ENCODE measurements around the gene MMP15. TPM values are rescaled to one million over a fixed set of nuclear protein-coding genes. Genes with fewer than 3 reads are reported as not detected.
"Not testable (repeated sequence)": the region's sequence is repeated elsewhere in the genome, so short reads cannot be mapped to it uniquely, and the experiment has no call there.

Gene MMP15
- total RNA-seq, 8 experiments from 2014 or later, result 2.6 to 30.3 (median 14.8) TPM

GRCh38 chr16:58051296-58051695, 25.7 kb downstream of the MMP15 start:
- WGBS, 10 experiments, result 30 to 100% (median 86%) methylated on average over 1 of the region's 2 CpGs; no CpG with 5 or more reads in 3 of the 10 experiments
- in situ Hi-C loops (cut with MboI; ENCODE audit: low pct_unique_long_range_greater_than_20kb in 2 of 9, low sequenced_read_pairs in 9 of 9, unreplicated experiment in 9 of 9), result no loop called here

GRCh38 chr16:58051821-58052603, 26.5 kb downstream of the MMP15 start:
- WGBS, 10 experiments, result 0 to 97% (median 88%) methylated on average over 1 to 5 of the region's 10 CpGs; no CpG with 5 or more reads in 2 of the 10 experiments
- Histone ChIP-seq H3K27ac (no peak overlapping the region), H3K4me1 (replicated peaks in 1 of 2) (peaks cover 0 to 5% of the 10 kb centered on the region in 2 donors), H3K4me3 (no peak overlapping the region)
- in situ Hi-C loops (cut with MboI; ENCODE audit: low pct_unique_long_range_greater_than_20kb in 2 of 9, low sequenced_read_pairs in 9 of 9, unreplicated experiment in 9 of 9), result no loop called here
- no peak for ATAC-seq (replicated peaks in 6 of 8)

More at GRCh38 chr16:58051296-58051695, 25.7 kb downstream of the MMP15 start:
- Histone ChIP-seq H3K4me1 (replicated peaks in 1 of 2) (peaks cover 0 to 5% of the 10 kb centered on the region in 2 donors), H3K4me3 (no peak overlapping the region), H3K27ac (no peak overlapping the region)
- ATAC-seq (replicated peaks in 6 of 8), result no peak

GRCh38 chr16:58053682-58054005, 28.1 kb downstream of the MMP15 start:
- ATAC-seq (replicated peaks in 6 of 8), result no peak
- WGBS, 10 experiments, result 93 to 100% (median 98%) methylated on average over 1 to 4 of the region's 5 CpGs; no CpG with 5 or more reads in 4 of the 10 experiments
- no peaks in the 10 kb centered on the region for H3K4me1 ChIP-seq (replicated peaks in 1 of 2)
- H3K27ac ChIP-seq, result no peak overlapping the region
- no peak overlapping the region for H3K4me3 ChIP-seq
- in situ Hi-C loops (cut with MboI; ENCODE audit: low pct_unique_long_range_greater_than_20kb in 2 of 9, low sequenced_read_pairs in 9 of 9, unreplicated experiment in 9 of 9), result no loop called here

GRCh38 chr16:58054289-58054688, 28.7 kb downstream of the MMP15 start:
- no peak overlapping the region for H3K4me3 ChIP-seq
- no peak overlapping the region for H3K27ac ChIP-seq
- WGBS, 10 experiments, result 76 to 100% (median 94%) methylated on average over 1 to 10 of the region's 10 CpGs
- in situ Hi-C loops (cut with MboI; ENCODE audit: low pct_unique_long_range_greater_than_20kb in 2 of 9, low sequenced_read_pairs in 9 of 9, unreplicated experiment in 9 of 9), result no loop called here
- H3K4me1 ChIP-seq (replicated peaks in 1 of 2), result no peaks in the 10 kb centered on the region
- no peak for ATAC-seq (replicated peaks in 6 of 8)

- H3K4me1 ChIP-seq (replicated peaks in 1 of 2), result no peaks in the 10 kb centered on the region
- in situ Hi-C loops (cut with MboI; ENCODE audit: low pct_unique_long_range_greater_than_20kb in 2 of 9, low sequenced_read_pairs in 9 of 9, unreplicated experiment in 9 of 9), result no loop called here
- ATAC-seq (replicated peaks in 6 of 8), result peak in 2 of 8 experiments; percentile 25 to 47
- H3K27ac ChIP-seq, result no peak overlapping the region
- no peak overlapping the region for H3K4me3 ChIP-seq
- whole genome bisulfite sequencing, 10 experiments, result 17 to 100% (median 60%) methylated on average over 1 to 5 of the region's 5 CpGs; no CpG with 5 or more reads in 1 of the 10 experiments
These were observed 31.0 kb downstream of the MMP15 start for GRCh38 chr16:58056580-58056979.

- 30 to 80% (median 60%) methylated on average over 1 to 4 of the region's 5 CpGs; no CpG with 5 or more reads in 3 of the 10 experiments for WGBS, 10 experiments
These were observed 31.6 kb downstream of the MMP15 start for GRCh38 chr16:58057121-58057520.

GRCh38 chr16:58057784-58058183, 32.2 kb downstream of the MMP15 start:
- H3K4me3 ChIP-seq, result no peak overlapping the region
- in situ Hi-C loops (cut with MboI; ENCODE audit: low pct_unique_long_range_greater_than_20kb in 2 of 9, low sequenced_read_pairs in 9 of 9, unreplicated experiment in 9 of 9), result no loop called here
- WGBS, 10 experiments, result 0 to 92% (median 67%) methylated on average over 1 to 3 of the region's 3 CpGs; no CpG with 5 or more reads in 3 of the 10 experiments
- H3K27ac ChIP-seq, result no peak overlapping the region
- peaks cover 0 to under 1% of the 10 kb centered on the region in 2 donors for H3K4me1 ChIP-seq (replicated peaks in 1 of 2)
- no peak for ATAC-seq (replicated peaks in 6 of 8)

More at GRCh38 chr16:58057121-58057520, 31.6 kb downstream of the MMP15 start:
- H3K27ac ChIP-seq, result no peak overlapping the region
- H3K4me3 ChIP-seq, result no peak overlapping the region
- in situ Hi-C loops (cut with MboI; ENCODE audit: low pct_unique_long_range_greater_than_20kb in 2 of 9, low sequenced_read_pairs in 9 of 9, unreplicated experiment in 9 of 9), result no loop called here
- H3K4me1 ChIP-seq (replicated peaks in 1 of 2), result no peaks in the 10 kb centered on the region
- no peak for ATAC-seq (replicated peaks in 6 of 8)

GRCh38 chr16:58062821-58063220, 37.3 kb downstream of the MMP15 start:
- no peak for ATAC-seq (replicated peaks in 6 of 8)
- Histone ChIP-seq H3K4me1 (replicated peaks in 1 of 2) (peaks cover 0 to 12% of the 10 kb centered on the region in 2 donors), H3K27ac (no peak overlapping the region), H3K4me3 (no peak overlapping the region)
- in situ Hi-C loops (cut with MboI; ENCODE audit: low pct_unique_long_range_greater_than_20kb in 2 of 9, low sequenced_read_pairs in 9 of 9, unreplicated experiment in 9 of 9), result no loop called here
- WGBS, 10 experiments, result 40 to 100% (median 92%) methylated on average over 1 to 2 of the region's 4 CpGs; no CpG with 5 or more reads in 5 of the 10 experiments

- Histone ChIP-seq H3K27ac (no peak overlapping the region), H3K4me1 (replicated peaks in 1 of 2) (peaks cover 0 to 12% of the 10 kb centered on the region in 2 donors), H3K4me3 (no peak overlapping the region)
- WGBS, 10 experiments, result 10 to 47% (median 29%) methylated on average over 2 to 5 of the region's 8 CpGs; no CpG with 5 or more reads in 6 of the 10 experiments
- ATAC-seq (replicated peaks in 6 of 8), result peak in 3 of 8 experiments; percentile 25 to 41 (median 28)
- in situ Hi-C loops (cut with MboI; ENCODE audit: low pct_unique_long_range_greater_than_20kb in 2 of 9, low sequenced_read_pairs in 9 of 9, unreplicated experiment in 9 of 9), result no loop called here
These were observed 38.0 kb downstream of the MMP15 start for GRCh38 chr16:58063377-58064076.

GRCh38 chr16:58070585-58070984, 45.0 kb downstream of the MMP15 start:
- 90 to 100% methylated on average over 2 of the region's 4 CpGs; no CpG with 5 or more reads in 8 of the 10 experiments for WGBS, 10 experiments
- in situ Hi-C loops (cut with MboI; ENCODE audit: low pct_unique_long_range_greater_than_20kb in 2 of 9, low sequenced_read_pairs in 9 of 9, unreplicated experiment in 9 of 9), result no loop called here
- ATAC-seq (replicated peaks in 6 of 8), result no peak
- no peak overlapping the region for H3K27ac ChIP-seq
- H3K4me3 ChIP-seq, result no peak overlapping the region
- no peaks in the 10 kb centered on the region for H3K4me1 ChIP-seq (replicated peaks in 1 of 2)

GRCh38 chr16:58072134-58072533, 46.6 kb downstream of the MMP15 start:
- in situ Hi-C loops (cut with MboI; ENCODE audit: low pct_unique_long_range_greater_than_20kb in 2 of 9, low sequenced_read_pairs in 9 of 9, unreplicated experiment in 9 of 9); ATAC-seq (replicated peaks in 6 of 8); H3K4me3 ChIP-seq; H3K4me1 ChIP-seq (replicated peaks in 1 of 2); H3K27ac ChIP-seq: not testable (repeated sequence)
- WGBS, 10 experiments, result 38 to 100% (median 74%) methylated on average over 1 to 5 of the region's 5 CpGs; no CpG with 5 or more reads in 2 of the 10 experiments

GRCh38 chr16:58073086-58073485, 47.5 kb downstream of the MMP15 start:
- H3K4me3 ChIP-seq; in situ Hi-C loops (cut with MboI; ENCODE audit: low pct_unique_long_range_greater_than_20kb in 2 of 9, low sequenced_read_pairs in 9 of 9, unreplicated experiment in 9 of 9); ATAC-seq (replicated peaks in 6 of 8); H3K27ac ChIP-seq; H3K4me1 ChIP-seq (replicated peaks in 1 of 2): not testable (repeated sequence)
- 53 to 100% (median 100%) methylated on average over 1 to 2 of the region's 2 CpGs; no CpG with 5 or more reads in 3 of the 10 experiments for WGBS, 10 experiments

- Histone ChIP-seq H3K4me1 (replicated peaks in 1 of 2) (no peaks in the 10 kb centered on the region), H3K27ac (no peak overlapping the region), H3K4me3 (no peak overlapping the region)
- no peak for ATAC-seq (replicated peaks in 6 of 8)
- in situ Hi-C loops (cut with MboI; ENCODE audit: low pct_unique_long_range_greater_than_20kb in 2 of 9, low sequenced_read_pairs in 9 of 9, unreplicated experiment in 9 of 9), result no loop called here
- WGBS, 10 experiments, result 50 to 100% (median 100%) methylated on average over 2 to 4 of the region's 4 CpGs; no CpG with 5 or more reads in 5 of the 10 experiments
These were observed 49.1 kb downstream of the MMP15 start for GRCh38 chr16:58074657-58075056.
